Endodermal cell (in vitro differentiated cells): ENCODE results near the gene F7. TPM values are rescaled to one million over a fixed set of nuclear protein-coding genes. Genes with fewer than 3 reads are reported as not detected.
A peak's percentile ranks its signal among the peaks of the same experiment; 100 is the strongest.

Source experiments
- DNase-seq: peaks from one replicate; pipeline ENCODE4 v3.0.0-alpha.2; 2017
- H3K27ac ChIP-seq: 2 replicates; pipeline ENCODE4 v1.5.1; 2013; ENCODE audit warnings: mild to moderate bottlenecking, low read depth, low read length, moderate library complexity
- H3K27me3 ChIP-seq: 2 replicates; pipeline ENCODE4 v1.6.1; 2013; ENCODE audit warnings: mild to moderate bottlenecking, low read length, moderate library complexity; ENCODE audit not compliant: insufficient read depth, control insufficient read depth, poor library complexity, severe bottlenecking
- H3K36me3 ChIP-seq: 2 replicates; pipeline ENCODE4 v1.7.0; 2013; ENCODE audit warnings: mild to moderate bottlenecking, low read length, moderate library complexity; ENCODE audit not compliant: control insufficient read depth, insufficient read depth
- H3K4me1 ChIP-seq: one replicate; pipeline ENCODE4 v1.7.0; 2013; ENCODE audit warnings: low read length; ENCODE audit not compliant: control insufficient read depth, insufficient read depth
- H3K4me3 ChIP-seq: 2 replicates; pipeline ENCODE4 v1.5.1; 2013; ENCODE audit warnings: mild to moderate bottlenecking, low read length, moderate library complexity
- H3K9ac ChIP-seq: 2 replicates; pipeline ENCODE4 v1.6.1; 2013; ENCODE audit warnings: mild to moderate bottlenecking, low read length, moderate library complexity; ENCODE audit not compliant: poor library complexity, severe bottlenecking; ENCODE audit errors: extremely low read depth
- H3K9me3 ChIP-seq: 2 replicates; pipeline ENCODE4 v1.6.1; 2013; ENCODE audit warnings: mild to moderate bottlenecking, low read length, moderate library complexity; ENCODE audit not compliant: control insufficient read depth
- H3K27ac Mint-ChIP-seq: 2 replicates; pipeline ENCODE4 v1.8.0; 2020; ENCODE audit warnings: mixed read lengths
- H3K27me3 Mint-ChIP-seq: 2 replicates; pipeline ENCODE4 v1.8.0; 2021; ENCODE audit warnings: mild to moderate bottlenecking, mixed read lengths; ENCODE audit not compliant: insufficient read depth
- H3K36me3 Mint-ChIP-seq: 2 replicates; pipeline ENCODE4 v1.8.0; 2020; ENCODE audit warnings: low read depth, mixed read lengths
- H3K4me1 Mint-ChIP-seq: 2 replicates; pipeline ENCODE4 v1.8.0; 2020; ENCODE audit warnings: mixed read lengths
- H3K4me3 Mint-ChIP-seq: 2 replicates; pipeline ENCODE4 v1.8.0; 2020; ENCODE audit warnings: mild to moderate bottlenecking, moderate library complexity, mixed read lengths
- H3K9me3 Mint-ChIP-seq: 2 replicates; pipeline ENCODE4 v1.8.0; 2020; ENCODE audit warnings: mild to moderate bottlenecking, mixed read lengths
- WGBS, 2 experiments: methylation state at CpG; one replicate each; pipeline versions ENCODE4 v1.1.5 to v1.1.7; 2013; ENCODE audit warnings: missing lambda C conversion rate in 2 of 2, mixed read lengths in 1 of 2; ENCODE audit not compliant: insufficient coverage in 1 of 2, insufficient read length in 1 of 2; 5-methylcytosine and 5-hydroxymethylcytosine counted together
- total RNA-seq, 2 donors: library from RNA; stranded (reverse); fragmentation: NEBNext Ultra II Directional in 1 of 2; extraction: Animal tissue kit (Norgen Biotek cat#: 25700) in 1 of 2; gene quantifications; 2 replicates in 1 of 2; 3 replicates in 1 of 2; pipeline ENCODE4 v1.2.1, GENCODE V29; 2021
- TF ChIP-seq, protein P1 (sequence below): fragments of 200-600 bp; sonication (generic); conservative IDR thresholded peaks from 2 replicates; pipeline ENCODE4 v1.5.0; 2021; ENCODE audit warnings: antibody characterized with exemption, mild to moderate bottlenecking

Gene F7
- total RNA-seq, 2 donors from 2014 or later = 4.7 to 6.4 TPM

DNA sequence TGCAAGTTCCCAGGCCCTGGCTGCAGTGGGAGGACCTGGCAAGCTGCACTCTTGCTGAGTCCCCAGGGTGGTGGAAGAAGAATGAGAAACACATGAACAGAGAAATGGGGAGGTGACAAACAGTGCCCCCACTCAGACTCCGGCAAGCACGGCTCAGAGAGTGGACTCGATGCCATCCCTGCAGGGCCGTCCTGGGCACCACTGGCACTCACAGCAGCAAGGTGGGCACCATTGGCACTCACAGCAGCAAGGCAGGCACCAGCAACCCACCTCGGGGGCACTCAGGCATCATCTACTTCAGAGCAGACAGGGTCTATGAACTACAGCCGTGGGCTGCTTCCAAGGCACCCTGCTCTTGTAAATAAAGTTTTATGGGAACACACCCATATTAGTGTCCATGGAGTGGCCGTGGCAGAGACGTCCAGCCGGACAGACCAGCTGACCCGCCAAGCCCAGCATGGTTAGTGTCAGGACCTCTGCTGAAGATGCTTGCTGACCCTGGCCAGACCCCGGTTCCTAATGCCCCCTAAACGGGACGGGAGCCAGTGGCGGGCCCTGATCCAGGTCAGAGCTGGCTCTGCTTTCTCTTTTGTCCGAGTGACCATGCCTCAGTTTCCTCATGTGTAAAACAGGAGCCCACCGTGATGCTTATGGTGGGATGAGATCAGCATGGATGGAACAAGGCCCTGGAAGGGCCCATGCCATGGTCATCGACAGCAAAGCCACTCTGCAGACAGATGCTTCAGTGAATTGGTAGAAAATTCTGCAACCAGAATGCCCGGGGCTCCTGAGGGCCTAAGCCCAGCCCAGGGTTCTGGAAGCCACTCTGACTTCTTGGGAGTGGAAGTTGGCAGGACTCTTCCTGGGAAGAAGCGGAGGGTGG is 14.9 kb downstream of the F7 start:
- no peaks in the 10 kb centered on the region for H3K36me3 ChIP-seq
- WGBS, 2 experiments = 91 to 93% methylated on average over 14 to 19 of the region's 19 CpGs
- H3K4me3 ChIP-seq = no peak overlapping the region
- no peak overlapping the region for H3K4me3 Mint-ChIP-seq
- peaks cover 8% of the 10 kb centered on the region for H3K4me1 ChIP-seq
- no peak for DNase-seq
- H3K4me1 Mint-ChIP-seq = peaks cover 12% of the 10 kb centered on the region
- no peaks in the 10 kb centered on the region for H3K9me3 ChIP-seq
- H3K27me3 ChIP-seq = peaks cover 7% of the 10 kb centered on the region
- peaks cover 3% of the 10 kb centered on the region for H3K36me3 Mint-ChIP-seq
- H3K27ac Mint-ChIP-seq = no peak overlapping the region
- H3K27me3 Mint-ChIP-seq = peaks cover 11% of the 10 kb centered on the region
- no peaks in the 10 kb centered on the region for H3K9me3 Mint-ChIP-seq
- H3K27ac ChIP-seq = no peak overlapping the region
- TF ChIP-seq, protein P1, sequence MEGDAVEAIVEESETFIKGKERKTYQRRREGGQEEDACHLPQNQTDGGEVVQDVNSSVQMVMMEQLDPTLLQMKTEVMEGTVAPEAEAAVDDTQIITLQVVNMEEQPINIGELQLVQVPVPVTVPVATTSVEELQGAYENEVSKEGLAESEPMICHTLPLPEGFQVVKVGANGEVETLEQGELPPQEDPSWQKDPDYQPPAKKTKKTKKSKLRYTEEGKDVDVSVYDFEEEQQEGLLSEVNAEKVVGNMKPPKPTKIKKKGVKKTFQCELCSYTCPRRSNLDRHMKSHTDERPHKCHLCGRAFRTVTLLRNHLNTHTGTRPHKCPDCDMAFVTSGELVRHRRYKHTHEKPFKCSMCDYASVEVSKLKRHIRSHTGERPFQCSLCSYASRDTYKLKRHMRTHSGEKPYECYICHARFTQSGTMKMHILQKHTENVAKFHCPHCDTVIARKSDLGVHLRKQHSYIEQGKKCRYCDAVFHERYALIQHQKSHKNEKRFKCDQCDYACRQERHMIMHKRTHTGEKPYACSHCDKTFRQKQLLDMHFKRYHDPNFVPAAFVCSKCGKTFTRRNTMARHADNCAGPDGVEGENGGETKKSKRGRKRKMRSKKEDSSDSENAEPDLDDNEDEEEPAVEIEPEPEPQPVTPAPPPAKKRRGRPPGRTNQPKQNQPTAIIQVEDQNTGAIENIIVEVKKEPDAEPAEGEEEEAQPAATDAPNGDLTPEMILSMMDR = no peak
- no peak overlapping the region for H3K9ac ChIP-seq

DNA sequence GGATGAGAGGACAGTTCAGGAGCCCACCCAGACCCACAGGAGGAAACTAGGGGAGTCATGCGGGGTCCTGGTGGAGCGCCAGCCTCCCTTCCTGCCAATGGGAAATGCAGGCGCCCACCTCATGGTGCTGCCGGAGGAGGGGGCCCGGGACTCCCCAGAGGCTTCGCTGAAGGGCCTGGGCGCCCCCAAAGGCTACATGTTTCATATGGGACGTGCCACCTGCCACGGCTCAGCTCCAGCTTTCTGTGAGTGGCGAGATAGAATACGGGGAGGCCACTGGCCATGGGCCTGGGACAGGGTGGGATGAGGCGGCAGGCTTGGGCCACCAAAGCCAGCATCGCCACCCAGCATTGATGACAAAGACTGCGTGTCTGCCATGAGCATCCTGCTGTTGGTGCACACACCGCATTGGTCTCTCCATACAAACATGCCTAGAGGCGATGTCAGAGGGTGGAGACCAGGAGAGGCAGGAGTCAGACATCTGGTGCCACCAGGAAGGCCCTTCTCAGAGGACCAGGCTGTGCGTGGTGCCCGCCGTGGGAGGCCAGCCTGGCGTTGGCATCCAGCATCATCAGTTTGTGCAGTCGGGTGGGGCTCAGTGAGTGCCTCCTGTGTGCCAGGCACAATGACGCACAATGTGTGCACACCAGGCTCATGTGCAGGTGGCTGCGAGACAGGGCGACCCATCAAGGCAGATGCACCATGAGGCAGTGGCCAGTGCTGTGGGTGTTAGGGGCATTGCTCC is 15.8 kb downstream of the F7 start:
- Mint-ChIP-seq H3K4me3 (no peak overlapping the region), H3K36me3 (peaks cover 4% of the 10 kb centered on the region), H3K4me1 (peaks cover 12% of the 10 kb centered on the region), H3K9me3 (no peaks in the 10 kb centered on the region), H3K27ac (no peak overlapping the region), H3K27me3 (peaks cover 11% of the 10 kb centered on the region)
- Histone ChIP-seq H3K9me3 (no peaks in the 10 kb centered on the region), H3K9ac (no peak overlapping the region), H3K4me1 (peaks cover 8% of the 10 kb centered on the region), H3K36me3 (no peaks in the 10 kb centered on the region), H3K27me3 (peaks cover 7% of the 10 kb centered on the region), H3K4me3 (no peak overlapping the region), H3K27ac (no peak overlapping the region)
- 95 to 96% methylated on average over 13 to 24 of the region's 24 CpGs for WGBS, 2 experiments
- TF ChIP-seq, protein P1 = no peak
- peak; percentile 38 for DNase-seq

DNA sequence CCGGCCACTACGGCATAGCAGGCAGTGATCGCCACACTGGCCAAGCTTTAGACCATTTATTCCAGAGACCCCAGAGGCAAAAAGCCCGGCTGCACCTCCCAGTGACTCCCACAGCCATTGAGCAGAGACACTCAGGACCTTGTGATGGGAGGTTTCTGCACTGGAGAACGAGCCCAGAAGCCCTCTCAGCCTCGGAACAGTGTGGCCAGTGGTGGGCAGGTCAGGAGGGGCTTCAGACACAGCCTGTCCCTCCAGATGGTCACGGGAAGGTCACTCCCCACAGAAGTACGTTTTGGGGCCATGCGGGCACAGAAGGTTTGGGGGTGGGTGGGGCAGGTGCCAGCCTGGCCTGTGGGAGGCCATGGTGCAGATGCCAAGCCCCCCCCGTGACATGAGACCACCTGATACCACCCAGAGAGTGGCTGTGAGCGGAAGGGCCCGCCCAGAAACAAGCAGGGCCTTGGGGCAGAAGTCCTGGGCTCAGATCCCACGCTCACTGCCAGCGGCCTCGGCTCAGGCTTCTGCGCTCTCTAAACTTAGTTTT is 16.4 kb downstream of the F7 start:
- Mint-ChIP-seq H3K27me3 (peaks cover 9% of the 10 kb centered on the region), H3K4me3 (no peak overlapping the region), H3K27ac (peak overlapping the region; percentile 74), H3K9me3 (no peaks in the 10 kb centered on the region), H3K36me3 (peaks cover 4% of the 10 kb centered on the region), H3K4me1 (peaks cover 12% of the 10 kb centered on the region)
- Histone ChIP-seq H3K36me3 (no peaks in the 10 kb centered on the region), H3K9ac (no peak overlapping the region), H3K4me3 (no peak overlapping the region), H3K4me1 (peaks cover 8% of the 10 kb centered on the region), H3K9me3 (no peaks in the 10 kb centered on the region), H3K27ac (no peak overlapping the region), H3K27me3 (peaks cover 7% of the 10 kb centered on the region)
- WGBS, 2 experiments = 93 to 98% methylated on average over 13 to 16 of the region's 16 CpGs
- DNase-seq = no peak
- TF ChIP-seq, protein P1 = no peak
